ENCODE data around the gene NAA15.

DNA sequence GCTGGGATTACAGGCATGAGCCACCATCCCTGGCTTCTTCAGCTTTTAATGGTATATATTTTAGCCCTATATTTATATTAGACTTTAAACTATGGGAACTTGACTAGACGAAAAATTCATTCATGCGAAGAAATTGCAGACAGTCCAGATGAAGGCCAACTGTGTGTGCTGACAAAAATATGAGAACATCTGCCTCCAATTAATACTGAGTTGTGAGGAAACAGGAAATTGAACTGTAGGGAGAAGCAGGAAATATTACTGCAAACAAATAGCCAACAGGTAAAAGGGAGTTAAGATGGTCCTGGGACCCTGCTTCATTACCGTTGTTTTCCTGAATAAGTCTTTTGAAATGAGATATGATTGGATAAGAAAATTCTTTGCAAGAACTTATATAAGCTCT is 47.6 kb upstream of the NAA15 start:
- TF ChIP-seq, protein P1, sequence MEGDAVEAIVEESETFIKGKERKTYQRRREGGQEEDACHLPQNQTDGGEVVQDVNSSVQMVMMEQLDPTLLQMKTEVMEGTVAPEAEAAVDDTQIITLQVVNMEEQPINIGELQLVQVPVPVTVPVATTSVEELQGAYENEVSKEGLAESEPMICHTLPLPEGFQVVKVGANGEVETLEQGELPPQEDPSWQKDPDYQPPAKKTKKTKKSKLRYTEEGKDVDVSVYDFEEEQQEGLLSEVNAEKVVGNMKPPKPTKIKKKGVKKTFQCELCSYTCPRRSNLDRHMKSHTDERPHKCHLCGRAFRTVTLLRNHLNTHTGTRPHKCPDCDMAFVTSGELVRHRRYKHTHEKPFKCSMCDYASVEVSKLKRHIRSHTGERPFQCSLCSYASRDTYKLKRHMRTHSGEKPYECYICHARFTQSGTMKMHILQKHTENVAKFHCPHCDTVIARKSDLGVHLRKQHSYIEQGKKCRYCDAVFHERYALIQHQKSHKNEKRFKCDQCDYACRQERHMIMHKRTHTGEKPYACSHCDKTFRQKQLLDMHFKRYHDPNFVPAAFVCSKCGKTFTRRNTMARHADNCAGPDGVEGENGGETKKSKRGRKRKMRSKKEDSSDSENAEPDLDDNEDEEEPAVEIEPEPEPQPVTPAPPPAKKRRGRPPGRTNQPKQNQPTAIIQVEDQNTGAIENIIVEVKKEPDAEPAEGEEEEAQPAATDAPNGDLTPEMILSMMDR (IDR thresholded peaks at IDR 0.05 in 4 of 5, conservative IDR thresholded peaks at IDR 0.05 in 1 of 5), result no peak
- no peak for TF ChIP-seq POLR2A (IDR thresholded peaks at IDR 0.05)

Data from gastrocnemius medialis (tissue), 4 donors.